Stimulated activated CD4-positive, alpha-beta T cell treated with anti-CD3 and anti-CD28 coated beads, Interleukin-2, amount 100 ng/mL, for 48 hours (primary cell): ENCODE data around the gene WWC1.
"Not testable (repeated sequence)": the region's sequence is repeated elsewhere in the genome, so short reads cannot be mapped to it uniquely, and the experiment has no call there.

Experiments used
- DNase-seq, 2 donors: peaks; one replicate each; pipeline ENCODE4 v3.0.0-alpha.2; 2020

WWC1 gene

DNA sequence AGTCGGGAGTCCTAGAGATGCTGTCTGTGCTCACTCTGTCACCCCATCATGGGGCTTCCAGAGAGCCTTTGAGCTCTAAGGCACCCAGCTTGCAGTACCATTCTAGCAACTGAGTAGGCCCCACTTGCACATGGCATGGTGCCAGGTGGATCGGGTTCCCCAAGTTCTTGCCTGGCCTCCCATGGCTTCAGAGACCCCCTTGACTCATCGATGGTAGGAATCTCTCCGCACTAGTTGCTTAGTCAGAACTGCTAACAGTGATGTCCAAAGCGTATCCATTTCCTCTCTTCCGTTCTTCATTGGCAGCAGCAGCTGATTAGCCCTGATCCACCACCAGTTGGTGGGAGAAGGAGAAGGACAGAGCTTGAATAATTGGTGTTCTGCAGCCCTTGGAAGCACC is 124.5 kb downstream of the WWC1 start:
- no peak for DNase-seq

DNA sequence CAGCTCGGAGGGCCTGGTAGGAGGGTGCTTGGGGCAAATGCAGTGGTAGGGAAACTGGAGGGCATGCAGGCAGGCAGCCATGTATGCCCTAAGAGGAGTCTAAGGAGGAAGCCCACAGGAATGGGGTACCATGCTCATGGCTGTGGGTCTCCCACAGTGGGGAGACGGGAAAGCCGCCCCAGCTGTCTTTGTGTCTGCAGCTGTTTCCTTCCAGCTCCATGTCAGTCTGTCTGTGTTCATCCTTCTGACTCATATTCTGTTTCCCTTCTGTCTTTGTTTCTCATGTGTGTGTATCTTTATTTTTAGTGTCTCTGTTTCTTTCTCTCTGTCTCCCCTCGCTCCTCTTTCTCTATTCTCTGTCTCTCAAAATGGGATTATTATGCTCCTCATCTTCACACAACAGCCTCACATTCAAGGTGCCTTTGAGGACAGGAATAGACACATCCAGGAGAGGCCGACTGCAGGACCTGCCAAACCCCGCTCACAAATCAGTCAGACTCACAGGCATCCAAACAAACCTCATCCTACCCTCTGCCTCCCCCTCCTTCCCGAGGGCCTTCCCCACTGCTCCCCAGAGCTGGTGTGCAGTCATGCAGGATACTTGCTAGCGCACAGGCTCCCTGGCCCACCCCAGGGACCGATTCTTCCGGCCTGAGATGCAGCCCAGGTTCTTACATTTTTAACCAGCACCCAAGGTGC is 126.4 kb downstream of the WWC1 start:
- DNase-seq: no peak

DNA sequence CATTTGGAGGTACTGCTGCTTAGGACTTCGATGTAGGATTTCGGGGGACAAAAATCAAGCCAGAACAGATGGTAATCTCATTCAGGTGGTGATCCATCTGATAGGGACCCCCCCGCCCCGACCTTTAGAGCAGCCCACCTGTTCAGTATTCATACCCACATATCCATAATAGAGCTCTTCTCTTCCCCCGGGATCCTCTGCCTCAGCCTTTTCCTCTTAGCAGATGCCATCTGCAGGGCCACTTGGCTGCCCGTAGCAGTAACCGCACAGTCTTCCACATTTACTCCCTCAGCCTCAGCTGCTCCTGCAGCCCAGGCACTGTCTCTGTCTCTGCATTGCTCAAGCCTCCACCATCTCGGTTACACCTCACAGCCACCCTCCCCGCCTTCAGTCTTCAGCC is 129.0 kb downstream of the WWC1 start:
- DNase-seq: no peak

DNA sequence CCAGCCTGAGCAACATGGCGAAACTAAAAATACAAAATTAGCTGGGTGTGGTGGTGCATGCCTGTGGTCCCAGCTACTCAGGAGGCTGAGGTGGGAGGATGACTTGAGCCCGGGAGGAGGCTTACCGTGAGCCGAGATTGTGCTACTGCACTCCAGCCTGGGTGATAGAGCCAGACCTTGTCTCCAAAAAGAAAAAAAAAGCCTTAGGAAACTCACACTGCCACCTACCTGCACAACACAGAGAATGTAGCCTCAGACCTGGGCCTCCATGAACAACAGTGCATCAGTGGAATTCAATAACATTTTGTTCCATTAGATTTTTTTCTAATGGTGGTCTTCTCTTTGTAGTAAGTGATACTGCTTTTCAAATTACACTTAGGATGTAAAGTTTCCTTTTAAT is 131.0 kb downstream of the WWC1 start:
- no peak for DNase-seq

DNA sequence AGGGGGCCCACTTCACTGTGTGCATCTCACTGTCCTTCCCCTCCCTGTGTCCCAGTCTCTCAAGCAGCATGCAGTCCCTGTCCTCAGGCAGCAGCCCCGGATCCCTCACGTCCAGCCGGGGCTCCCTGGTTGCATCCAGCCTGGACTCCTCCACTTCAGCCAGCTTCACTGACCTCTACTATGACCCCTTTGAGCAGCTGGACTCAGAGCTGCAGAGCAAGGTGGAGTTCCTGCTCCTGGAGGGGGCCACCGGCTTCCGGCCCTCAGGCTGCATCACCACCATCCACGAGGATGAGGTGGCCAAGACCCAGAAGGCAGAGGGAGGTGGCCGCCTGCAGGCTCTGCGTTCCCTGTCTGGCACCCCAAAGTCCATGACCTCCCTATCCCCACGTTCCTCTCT is 132.0 kb downstream of the WWC1 start:
- DNase-seq: no peak

DNA sequence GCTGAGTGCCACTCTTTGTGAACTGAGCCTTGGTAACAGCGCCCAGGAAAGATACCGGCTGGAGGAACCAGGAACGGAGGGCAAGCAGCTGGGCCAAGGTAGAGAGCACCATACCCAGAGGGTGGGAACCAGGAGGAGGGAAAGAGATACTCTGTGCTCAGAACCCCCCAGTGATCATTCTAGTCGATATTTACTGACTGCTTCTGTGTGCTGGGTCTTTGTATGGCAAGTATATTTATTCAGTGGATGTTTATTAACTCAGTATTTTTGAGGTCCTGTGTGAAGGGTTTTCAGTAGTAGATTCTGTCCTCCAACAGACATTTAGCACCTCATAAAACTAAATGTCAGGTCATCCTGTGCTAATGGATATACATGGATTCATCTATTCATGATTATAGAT is 132.5 kb downstream of the WWC1 start:
- DNase-seq: no peak

DNA sequence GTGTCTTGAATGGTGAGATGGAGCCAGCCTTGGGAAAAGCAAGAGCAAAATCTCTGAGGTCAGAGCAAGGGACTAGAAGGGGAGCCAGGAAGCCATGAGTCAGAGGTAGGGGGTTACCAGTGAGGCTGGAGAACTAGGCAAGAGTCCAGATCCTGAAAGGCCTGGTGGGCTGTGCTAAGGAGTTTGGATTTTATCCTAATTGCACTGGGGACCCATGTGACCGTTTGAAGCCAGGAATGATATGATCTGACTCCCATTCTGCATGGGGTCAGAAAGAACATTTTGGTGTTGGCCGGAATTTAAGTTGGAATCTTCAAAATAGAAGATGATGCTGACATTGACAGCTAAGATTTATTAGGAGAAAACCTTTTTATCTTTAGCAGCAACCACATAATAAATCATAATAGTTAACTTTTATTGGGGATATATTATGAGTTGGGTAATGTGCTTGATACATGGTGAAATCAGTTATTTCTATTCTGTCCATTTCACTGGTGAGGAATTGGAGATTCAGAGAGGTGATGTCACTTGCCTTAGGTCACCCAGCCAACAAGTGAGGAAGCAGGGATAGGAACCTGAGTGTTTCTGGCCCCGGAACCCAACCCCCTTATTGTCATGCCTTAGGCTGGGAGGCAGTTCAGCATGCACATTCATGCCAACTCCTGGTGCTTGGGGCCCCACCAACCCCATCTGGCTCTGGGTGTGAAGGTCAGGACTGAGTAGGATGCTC is 133.3 kb downstream of the WWC1 start:
- DNase-seq: no peak

DNA sequence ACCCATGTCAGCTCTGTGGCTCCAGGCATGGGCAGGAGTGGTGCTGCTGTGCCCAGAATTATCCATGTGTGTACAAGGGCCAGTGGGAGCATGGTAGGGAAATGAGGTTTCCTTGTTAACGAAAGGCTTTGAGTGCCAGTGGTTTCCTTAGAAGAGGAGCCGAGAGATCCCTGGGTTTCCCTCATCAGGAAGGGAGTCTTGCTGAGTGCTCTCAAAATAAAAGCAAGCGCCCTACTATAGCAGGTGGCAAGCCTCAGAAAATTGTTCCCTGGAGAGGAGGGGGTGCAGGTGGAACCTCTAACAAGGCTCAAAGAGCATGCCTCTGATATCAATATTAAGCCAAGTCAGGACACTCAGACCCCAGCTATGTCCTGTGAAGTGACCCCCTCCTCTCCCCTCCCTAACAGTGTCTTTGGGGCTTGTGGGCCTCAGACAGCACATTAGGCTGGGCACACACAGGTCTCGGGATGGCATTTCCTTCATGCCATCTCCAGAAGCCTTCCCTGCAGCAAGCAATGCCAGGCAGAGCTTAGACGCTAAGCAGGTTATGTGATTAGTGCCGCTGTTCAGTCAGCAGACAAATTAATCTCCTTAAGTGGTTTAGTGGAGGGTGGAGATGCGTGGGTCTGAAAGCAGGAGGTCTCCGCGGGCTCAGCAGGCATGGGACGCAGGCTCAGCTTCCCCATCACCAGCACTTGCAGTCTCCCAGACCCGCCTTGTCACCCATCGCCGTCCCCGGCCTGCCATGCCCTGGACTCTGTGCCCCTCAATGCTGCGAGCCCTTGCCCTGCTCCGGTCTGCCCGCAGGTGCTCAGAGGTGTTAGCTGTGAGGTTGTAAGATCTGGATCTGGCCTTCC is 134.8 kb downstream of the WWC1 start:
- no peak for DNase-seq

DNA sequence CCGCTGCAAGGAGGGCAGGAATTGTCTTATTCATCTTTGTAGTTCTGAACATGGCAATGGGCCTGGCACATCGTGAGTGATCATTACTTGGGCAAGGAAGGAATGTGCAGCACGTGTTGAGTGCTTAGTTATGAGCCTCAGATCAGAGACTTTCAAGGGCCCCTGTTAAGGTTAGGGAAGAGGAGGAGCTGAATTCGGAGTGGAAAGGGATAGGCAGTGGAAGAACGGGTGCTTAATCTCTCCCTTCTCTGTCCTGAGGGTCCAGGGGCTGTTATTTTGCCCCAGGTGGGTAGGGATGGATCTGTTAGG is 135.4 kb downstream of the WWC1 start:
- no peak for DNase-seq

DNA sequence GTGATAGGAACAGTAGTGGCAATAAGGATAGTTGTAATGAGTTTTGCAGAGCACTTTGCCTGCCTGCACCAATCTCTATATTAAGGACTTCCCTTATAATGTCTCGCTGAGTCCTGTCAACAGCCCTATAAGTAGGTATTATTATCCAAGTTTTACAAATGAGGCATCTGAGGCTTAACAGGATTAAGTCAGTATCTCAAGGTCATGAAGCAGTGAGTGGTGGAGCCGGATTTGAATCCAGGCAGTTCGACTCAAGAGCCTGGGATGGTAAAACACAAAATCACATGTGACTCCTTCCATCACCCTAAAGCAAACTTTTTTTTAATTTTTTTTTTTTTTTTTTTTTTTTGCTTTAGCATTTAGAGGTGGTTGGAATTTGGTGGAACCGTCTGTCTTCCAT is 135.8 kb downstream of the WWC1 start:
- no peak for DNase-seq

DNA sequence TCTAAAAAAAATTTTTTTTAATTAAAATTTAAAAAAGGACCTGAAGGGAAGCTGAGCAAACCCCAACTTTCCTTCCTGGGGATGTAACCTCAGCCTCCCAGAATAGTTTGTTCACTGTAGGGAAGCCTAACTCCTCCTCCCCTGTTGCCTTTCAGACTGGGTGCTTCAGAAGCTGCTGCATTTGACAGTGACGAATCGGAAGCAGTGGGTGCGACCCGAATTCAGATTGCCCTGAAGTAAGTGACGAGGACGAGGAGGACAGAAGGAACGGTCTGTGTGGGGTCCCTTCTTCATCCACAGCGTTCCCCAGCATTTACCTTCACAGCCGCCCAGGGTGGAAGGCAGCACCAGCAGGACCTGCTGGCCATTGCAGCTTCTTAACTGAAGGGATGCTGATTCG is 137.1 kb downstream of the WWC1 start:
- DNase-seq: no peak

DNA sequence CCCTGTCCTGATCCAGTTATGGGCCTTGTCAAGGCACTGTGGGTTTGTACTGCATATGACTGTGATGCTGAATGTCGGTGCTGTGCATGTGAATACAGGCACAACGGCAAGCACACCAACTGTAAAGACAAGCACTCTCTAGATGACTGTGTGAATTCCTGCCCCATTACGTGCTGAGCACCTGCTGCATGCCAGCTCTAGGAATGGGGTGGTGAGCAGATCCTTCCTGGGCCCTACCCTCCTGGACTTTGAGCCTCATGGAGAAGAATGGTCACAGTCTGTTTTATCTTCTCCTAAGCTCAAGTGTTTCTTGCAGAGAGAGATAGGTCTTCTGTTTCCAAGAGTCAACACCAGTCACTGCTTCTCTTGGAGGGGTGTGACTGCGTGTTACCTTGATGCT is 138.9 kb downstream of the WWC1 start:
- DNase-seq: no peak

DNA sequence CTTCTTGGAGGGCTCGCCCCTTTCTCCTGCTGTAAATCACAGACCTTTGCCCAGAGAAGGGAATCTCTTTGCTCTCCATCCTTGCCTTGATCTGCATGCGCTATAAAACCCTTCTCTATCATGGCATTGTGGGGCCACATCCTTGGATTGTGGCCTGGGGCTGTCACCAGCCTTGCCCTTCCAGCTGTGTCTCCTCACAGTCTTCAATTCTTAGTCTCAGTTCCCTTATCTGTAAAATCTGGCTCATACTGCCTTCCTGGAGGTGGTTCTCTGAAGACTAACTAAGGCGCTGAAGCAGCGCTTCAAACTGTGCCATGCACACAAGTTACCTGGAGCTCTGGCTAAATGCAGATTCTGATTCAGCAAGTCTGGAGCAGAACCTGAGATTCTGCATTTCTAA is 141.5 kb downstream of the WWC1 start:
- no peak for DNase-seq

DNA sequence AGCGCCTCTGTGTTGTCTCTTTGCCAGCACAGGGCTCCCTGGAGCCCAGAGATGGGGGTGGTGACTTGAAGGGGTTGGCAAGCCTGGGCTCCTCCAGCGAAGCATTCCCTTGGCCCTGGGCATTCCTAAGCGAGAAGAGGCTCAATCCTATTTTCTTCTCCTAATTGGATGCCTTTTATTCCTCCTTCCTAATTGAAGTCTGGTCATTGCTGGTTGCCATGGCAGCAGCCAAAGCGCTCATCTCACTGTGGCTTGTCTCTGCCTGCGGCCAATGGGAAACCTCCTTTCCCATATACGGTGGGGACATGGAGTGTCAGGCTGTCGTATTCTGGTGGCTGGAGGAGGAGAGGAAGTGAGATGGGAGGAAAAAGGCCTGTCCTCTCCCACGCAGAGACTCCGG is 142.6 kb downstream of the WWC1 start:
- no peak for DNase-seq

DNA sequence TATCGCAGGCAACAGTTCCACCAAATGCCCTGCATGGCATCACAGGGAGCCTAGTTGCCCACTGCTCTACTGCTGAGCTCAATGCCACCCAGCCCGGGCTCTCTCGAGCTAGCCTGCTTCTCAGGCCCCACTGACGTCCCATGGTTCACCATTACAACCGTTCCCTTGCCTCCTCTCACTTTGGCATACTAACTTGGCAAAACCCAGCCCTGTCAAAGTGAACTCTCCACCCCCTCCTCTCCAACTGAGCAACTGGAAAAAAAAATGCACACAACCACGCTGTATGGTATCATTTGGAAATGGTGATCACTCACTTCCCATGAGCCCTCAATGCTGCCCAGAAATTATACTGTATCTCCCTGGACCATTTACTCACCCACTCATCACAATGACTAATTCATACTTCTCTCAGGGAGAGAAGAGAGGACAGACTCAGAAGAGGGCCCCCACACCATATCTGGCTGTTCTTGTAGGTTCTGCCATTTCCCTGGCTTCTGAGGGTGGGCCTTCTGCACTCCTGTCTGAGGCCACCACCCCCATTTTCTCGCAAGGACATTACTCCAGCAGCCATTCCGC is 143.4 kb downstream of the WWC1 start:
- DNase-seq: no peak

DNA sequence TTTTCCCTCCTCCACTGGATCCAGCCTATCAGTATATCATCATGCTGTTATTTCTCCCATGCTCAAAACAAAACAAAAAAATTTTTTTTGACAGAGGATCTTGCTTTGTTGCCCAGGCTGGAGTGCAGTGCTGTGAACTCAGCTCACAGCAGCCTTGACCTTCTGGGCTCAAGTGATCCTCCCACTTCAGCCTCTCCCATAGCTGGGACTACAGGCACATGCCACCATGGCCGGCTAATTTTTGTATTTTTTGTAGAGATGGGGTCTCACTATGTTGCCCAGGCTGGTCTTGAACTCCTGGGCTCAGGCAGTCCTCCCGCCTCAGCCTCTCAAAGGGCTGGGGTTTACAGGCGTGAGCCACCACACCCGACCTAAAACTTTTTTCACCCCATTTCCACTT is 143.9 kb downstream of the WWC1 start:
- DNase-seq: not testable (repeated sequence)

DNA sequence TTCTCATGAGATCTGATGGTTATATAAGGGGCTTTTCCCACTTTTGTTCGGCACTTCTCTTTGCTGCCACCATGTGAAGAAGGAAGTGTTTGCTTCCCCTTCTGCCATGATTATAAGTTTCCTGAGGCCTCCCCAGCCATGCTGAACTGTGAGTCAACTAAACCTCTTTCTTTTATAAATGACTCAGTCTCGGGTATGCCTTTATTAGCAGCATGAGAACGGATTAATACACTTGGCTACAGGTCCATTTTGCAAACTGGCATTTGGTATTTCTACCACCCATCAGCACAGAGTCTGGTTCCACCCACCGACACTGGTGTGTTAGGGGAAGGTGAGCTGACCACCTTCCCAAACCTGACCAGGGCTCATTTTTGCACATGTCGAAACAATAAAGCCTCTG is 146.9 kb downstream of the WWC1 start:
- DNase-seq: no peak

DNA sequence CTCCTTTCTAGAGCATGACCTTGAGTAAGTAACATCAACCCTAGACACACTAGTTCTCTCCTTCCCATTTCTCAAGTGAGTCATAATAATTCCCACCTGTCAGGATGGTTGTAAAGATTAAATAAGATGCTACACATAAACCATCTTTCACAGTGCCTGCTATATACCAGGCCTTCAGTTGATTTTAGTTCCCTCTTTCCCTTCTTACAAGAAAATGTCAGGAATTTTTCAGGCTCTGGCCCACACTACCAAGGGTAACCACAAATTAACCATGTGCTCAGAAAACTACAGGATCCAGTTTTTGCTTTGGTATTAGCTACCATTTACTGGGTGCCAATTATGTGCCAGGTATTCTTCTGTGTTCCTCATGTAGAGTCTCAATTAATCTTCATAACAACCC is 152.1 kb downstream of the WWC1 start:
- no peak for DNase-seq

DNA sequence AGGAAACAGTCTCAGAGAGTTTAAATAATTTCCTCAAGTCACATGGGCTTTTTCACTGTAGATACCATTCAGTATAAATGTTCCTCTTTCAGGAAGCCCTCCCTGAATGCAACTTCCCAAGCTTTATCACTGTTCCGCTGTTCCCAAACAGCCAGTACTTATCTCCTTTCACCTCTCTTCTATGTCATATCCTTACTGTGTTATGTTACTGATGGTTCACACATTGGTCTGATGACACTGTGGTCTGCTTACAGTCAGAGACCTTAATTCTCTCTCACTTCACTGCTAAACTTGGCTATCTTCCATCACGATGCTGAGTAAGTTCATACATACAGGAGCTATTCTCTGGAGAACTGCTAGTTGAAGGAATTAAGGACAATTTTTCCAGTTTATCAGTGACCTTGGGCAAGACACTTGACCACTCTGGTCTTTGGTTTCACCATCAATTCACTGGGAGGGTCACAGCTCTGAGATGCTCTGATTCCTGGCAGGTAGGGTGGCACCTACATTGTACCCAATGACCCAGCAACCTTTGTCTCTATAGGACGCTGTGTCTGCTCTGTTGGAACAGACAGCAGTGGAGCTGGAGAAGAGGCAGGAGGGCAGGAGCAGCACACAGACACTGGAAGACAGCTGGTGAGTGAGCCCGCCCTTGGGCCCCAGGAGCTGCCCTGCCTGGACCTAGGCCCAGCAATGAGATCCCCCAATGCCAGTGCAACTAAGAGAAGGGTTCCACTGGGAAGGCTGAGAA is 152.7 kb downstream of the WWC1 start:
- no peak for DNase-seq

DNA sequence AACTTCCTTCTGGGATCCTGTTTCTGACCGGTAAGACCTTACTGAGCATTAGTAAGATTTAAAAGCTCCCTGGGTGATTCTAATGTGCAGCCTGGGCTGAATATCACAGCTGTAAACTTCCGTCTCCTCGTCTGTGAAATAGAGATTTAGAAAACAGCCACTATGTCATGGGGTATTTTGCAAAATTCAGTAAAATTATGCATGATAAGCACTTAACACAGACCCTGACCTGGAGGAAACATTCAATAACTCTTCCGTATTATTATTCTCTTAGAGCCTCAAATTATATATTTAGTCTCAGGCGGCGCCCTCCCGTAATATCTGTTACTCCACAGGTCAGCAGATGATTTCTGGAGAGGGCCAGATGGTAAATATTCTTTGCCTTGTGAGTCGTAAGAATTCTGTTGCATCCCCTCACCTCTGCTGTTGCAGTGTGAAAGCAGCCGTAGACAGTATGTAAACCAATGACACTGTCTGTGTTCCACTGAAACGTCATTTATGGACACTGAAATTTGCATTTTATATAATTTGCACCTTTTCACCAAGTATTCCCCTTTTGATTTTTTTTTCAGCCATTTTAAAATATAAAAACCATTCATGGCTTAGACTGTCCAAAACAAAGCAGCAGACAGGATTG is 155.7 kb downstream of the WWC1 start:
- no peak for DNase-seq

DNA sequence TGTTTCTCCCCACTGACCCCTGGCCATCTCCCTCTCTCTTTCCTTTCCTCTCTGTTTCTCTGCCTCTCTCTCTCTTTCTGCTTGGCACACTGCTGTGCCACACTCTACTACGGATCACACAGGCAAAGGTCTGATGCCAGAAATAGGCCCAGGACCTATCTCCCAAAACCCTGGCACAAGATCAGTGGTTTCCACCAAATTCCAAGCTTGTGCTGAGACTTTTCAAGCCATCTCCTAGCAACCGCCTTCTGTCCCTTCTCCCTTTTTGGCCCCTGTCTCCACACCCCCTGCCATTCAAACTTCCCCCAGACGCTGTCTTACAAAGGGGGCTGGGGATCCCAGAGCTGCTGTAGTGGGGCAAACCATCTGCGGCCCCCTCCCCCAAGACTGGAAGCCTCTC is 156.4 kb downstream of the WWC1 start:
- DNase-seq: no peak

DNA sequence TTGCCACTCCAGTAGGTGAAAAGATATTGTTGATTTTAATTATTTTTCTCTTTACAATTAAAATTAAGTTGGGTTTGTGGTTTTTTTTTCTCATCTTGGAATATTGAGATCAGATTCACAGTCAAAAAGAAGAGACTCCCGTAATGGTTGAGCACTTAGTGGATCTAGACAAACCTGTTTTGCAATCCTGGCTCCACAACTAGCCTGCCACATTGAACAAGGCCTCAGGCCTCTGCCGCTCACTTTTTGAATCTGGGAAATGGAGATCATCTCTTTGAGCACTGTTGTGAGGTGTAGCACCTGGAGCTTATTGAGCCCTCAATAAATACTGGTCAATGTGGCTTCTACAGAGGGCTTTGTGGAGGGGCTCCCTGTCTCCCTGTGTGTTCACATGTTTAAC is 157.7 kb downstream of the WWC1 start:
- no peak for DNase-seq

DNA sequence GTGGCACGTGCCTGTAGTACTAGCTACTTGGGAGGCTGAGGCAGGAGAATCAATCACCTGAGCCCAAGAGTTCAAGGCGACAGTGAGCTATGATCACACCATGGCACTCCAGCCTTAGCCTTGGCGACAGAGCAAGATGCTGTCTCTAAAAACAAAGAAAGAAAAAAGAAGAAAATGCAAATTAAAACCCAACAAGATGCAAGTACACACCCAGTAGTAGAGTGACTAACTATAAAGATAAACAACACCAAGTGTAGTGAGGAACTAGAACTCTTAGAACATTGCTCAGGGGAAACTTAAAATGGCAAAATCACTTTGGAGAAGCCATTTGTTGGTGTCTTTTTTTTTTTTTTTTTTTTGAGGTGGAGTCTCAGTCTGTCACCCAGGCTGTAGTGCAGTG is 160.1 kb downstream of the WWC1 start:
- DNase-seq: no peak
